HG03342 (cell line): ENCODE measurements around the gene GABRB3.

Source experiments
- ATAC-seq: cut with Tn5 transposase; IDR thresholded peaks from one replicate; pipeline ENCODE4 v1.9.1; 2021; ENCODE audit warnings: mild to moderate bottlenecking, moderate library complexity; ENCODE audit not compliant: unreplicated experiment

The GABRB3 gene

DNA sequence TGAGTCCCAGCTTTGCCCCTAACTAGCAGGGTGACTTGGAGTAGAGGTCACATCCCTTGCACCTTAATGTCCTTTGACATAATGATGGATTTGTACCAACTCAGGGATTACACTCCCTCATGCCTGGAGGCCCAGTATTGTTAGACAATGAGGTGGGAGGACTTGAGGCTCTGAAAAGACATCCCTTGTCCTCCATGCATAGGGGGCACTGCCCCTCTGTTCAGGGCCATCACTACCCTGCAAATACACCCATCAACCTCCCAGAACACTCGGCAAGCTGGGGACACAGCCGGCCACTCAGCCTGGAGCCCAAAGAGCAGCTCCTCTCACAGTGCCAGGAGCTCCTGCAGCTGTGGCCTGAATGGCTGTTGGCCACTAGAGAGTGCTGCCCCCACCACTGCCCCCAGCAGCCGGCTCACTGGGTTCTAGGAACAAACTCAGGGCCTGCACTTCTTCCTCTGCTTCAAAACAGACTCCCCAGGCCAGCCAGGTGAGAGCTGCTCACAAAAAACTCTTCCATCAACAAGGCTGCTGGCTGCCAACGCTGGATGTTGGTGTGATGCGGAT lies 90.2 kb downstream of the GABRB3 start:
- no peak for ATAC-seq

DNA sequence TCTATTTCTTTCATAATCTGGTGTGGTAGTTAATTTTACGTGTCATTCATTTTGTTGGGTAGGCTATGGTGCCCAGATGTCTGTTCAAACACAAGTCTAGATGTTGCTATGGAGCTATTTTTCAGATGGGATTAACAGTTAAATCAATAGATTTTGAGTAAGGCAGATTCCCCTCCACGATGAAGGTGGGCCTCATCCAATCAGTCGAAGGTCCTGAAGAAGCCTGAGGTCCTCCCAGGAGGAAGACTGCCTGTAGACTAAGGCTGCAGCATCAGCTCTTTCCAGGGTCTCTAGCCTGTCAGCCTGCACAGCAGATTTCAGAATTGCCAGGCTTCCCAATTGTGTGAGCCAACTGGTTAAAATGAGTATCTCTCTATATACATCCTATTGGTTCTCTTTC lies 92.9 kb downstream of the GABRB3 start:
- ATAC-seq: no peak

DNA sequence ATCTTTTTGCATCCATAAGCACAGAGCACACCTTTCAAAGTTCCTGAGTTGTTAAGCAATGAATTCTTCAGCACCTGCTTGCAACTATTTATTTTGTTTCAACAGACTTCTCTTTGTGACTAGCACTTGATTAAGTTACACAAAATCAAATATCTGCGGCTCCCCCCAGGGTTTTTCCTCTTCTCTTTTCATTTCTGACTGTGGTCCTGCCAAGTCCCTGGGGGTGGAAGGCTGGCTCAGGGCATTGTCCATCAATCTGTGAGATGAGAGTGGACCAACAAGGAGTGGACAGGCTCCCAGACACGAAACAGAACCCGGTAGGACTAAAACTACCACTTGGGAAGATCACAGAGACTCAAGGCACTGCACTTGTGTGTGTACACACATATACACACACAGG lies 96.8 kb downstream of the GABRB3 start:
- no peak for ATAC-seq

DNA sequence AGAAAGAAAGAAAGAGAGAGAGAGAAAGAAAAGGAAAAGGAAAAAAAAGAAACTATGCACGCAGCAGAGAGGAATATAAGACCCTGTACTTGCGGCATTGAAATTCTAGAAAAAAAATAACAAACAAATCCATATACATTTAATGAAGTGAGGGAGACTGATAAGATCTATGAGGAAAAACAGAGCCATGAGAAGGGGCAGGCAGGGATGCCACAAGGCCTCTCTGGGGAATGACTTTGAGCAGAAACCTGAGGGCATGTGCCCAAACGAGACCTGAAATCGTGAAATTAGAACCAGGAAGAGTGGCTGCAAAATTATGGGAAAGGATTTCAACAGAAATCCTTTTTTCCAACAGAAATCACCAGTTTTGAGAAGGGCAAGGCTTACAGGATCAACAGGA lies 98.4 kb downstream of the GABRB3 start:
- ATAC-seq: no peak

- ATAC-seq: no peak
Measured at GRCh38 chr15:26673445-26673844, 99.4 kb downstream of the GABRB3 start.

- no peak for ATAC-seq
Measured at GRCh38 chr15:26670116-26670515, 102.8 kb downstream of the GABRB3 start.

DNA sequence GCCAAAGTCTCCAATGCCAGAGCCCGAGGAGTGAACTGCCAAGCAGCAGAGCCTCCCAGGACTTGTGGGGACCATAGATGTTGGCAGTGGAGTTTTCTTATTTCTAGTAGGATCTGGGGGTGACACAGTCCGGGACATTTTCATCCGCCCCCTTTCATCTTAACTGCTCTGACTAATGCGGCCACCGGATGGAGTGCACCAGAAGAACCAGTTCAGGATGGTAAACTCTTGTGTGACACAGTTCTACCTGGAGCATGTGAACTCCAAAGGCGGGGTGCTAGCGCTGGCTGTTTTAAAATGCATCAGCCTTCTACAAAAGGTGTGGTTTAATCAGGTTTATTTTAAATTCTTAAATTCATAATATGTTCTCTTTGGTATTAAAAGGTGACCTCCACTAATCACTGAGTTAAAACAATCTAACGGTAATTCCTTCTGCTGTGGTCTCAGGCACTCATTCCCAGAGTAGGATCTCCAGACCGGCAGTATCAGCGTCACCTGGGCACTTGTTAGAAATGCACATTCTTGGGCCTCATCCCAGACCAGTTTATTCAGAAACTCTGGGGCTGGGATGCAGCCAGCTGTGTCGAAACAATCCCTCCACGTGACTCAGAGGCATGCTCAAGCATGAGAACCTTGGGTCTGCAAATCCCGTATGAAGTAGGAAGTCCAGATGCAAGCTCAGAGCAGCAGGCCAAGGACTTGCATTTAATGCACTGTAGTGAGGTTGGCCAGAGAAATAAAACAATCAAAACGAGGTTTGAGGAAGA lies 105.5 kb downstream of the GABRB3 start:
- ATAC-seq: no peak

DNA sequence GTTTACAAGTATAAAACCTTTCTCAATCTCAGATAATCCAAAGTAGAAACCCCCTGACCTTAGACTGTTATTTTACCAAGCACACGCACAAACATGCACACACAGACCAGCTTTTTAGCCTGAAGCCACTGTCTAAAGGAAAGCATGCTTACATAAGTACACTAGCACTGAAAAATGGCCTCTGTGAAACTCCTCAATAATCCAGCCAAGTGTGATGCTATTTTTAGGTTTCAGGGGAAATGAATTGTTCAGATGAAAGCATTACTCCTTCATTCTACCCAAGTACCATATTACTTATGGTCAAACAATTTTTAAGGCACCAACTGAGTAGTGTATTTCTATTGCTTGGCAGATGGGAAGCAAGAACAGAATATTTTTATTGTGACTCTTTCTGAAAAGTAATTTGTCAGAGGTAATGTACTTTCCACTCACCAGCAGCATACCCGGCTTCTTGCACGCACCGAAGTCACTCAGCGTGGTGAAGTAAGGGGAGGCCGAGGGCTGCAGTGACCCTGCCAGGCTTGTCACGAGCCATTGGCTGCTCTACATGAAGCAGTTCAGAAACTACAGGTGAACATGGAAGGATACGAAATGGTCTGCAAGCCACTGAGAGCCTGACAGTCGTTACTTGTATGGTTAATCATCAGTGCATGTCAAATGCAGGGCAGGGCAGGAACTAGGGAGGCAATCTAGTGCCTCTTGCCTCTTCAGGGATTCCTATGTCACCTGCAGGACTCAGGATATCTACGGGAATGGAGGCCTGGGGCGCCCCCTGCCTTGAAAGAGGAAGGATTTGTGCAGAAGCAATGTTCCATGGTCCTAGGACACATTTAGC lies 106.7 kb downstream of the GABRB3 start:
- ATAC-seq: no peak

DNA sequence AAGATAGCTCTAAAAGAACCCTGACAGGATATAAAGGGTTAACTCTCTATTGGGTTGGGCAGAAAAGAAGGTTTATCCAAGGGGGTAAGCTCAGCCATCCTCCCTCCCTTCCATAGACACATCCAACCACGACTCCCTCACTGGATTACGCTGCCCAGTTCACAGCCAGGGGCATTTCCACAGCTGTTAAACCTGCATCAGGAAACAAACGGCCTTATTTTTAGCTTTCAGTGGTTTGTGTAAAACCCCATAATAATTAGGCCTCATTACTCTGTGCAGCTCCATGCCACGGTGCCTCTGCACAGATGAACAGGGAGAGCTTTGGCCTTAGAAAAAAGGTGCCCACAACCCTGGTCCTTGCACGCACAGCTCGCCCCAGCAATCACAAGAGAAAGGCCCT lies 110.6 kb downstream of the GABRB3 start:
- ATAC-seq: no peak

GRCh38 chr15:26661748-26662147 lies 111.1 kb downstream of the GABRB3 start:
- ATAC-seq: no peak

DNA sequence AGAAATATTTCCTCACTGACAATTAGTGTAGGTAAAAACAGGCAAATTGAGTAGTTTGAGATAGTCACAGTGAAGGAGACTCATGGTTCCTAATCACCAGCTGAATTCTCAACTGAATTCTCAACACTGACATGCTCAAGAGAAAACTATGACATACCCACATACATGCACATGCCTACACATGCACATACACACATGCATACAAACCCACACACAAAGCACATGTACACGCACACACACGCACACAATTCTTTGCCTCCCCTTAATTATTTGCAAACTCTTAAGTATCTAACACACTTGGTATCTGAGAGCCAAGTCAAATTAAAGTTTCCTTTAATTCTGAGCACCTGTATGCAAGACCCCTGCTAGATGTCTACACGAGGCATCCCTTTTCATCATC lies 111.8 kb downstream of the GABRB3 start:
- no peak for ATAC-seq

- ATAC-seq: no peak
Measured at GRCh38 chr15:26660241-26660640, 112.6 kb downstream of the GABRB3 start.

DNA sequence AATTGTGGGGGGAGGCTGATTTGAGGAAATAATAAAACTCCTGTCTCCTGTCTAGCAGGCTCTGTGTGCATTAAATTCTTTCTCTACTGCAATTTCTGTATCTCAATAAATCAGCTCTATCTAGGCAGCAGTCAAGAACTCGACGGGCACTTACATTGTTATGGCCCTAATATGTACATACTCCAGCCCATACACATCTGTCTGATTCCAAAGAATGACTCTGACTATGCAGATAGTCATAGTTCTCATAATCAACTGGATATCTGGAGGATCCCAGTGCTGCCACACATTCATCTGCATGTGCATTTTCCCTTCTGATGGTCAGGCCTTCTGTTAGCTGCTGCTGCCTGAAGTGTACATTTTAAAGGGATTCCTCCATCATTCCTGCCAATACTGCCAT lies 114.6 kb downstream of the GABRB3 start:
- no peak for ATAC-seq

DNA sequence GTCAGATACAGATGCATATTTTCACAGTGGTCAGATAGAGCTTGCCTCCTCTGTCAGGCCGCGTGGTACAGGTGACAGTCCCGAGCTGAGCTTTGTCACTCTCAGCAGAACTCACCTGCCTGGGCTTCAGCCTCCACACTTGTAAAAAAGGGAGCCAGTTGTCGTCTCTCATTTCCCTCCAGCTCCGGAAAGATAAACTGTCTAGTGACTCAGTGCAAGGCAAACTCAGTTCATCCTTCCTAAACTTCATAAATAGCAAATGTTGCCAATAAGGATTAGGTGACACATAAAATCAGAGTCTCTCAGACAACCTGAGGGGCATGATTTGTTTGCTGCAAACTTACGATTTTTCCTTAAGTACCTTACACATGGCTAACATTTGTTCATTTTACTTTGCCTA lies 116.8 kb downstream of the GABRB3 start:
- ATAC-seq: no peak

DNA sequence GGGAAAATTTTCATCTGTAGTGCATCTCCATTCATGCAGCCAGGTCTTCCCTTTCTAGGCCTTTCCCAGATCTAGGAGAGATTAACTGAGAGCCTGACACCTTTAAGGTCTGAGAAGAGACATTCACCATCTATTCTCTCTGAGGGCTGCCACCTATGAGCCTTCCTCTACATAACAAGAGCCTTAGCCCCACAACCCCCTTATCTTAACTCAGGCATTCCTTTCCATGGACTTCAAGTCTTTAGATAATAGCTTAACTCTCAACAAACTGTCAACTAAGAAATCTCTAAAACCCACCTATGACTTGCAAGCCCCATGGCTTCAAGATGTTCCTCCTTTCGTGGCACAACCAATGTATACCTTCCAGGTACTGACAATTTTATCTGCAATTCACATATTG lies 121.0 kb downstream of the GABRB3 start:
- ATAC-seq: no peak

GRCh38 chr15:26648676-26649075 lies 124.2 kb downstream of the GABRB3 start:
- ATAC-seq: no peak

- ATAC-seq: no peak
Measured at GRCh38 chr15:26644948-26645347, 127.9 kb downstream of the GABRB3 start.

- no peak for ATAC-seq
Measured at GRCh38 chr15:26641144-26641543, 131.7 kb downstream of the GABRB3 start.

DNA sequence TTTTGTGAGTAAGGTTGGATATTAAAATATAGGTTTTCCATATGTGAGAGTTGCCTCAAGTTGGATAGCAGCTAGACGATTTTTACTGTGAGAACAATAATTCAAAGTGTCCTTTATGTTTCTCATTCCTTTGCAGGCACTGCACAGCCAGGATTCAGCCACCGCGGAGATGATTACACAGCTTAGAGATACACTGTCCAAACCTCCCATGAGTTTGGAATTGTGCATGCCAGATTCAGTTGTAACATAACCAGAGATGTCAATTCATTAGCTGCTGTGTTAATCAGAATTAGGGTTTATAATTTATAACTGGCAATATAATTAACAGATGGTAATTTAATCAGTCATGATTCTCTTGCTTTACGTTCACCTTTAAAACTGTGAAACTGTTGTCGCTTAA lies 132.3 kb downstream of the GABRB3 start:
- no peak for ATAC-seq

DNA sequence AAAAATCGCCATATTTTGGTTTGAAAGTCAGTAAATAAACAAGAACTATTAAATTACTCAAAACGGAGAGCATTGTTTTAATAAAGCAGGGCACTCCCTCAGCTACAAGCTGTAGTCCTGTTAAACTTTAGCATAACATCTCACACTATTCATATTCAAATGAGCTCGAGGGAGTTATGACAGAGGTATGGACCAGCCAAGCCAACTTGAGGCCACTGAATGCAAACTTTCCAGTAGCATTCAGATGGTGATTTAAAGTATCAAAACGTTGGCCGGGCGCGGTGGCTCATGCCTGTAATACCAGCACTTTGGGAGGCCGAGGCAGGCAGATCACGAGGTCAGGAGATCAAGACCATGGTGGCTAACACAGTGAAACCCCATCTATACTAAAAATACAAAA lies 132.9 kb downstream of the GABRB3 start:
- no peak for ATAC-seq

DNA sequence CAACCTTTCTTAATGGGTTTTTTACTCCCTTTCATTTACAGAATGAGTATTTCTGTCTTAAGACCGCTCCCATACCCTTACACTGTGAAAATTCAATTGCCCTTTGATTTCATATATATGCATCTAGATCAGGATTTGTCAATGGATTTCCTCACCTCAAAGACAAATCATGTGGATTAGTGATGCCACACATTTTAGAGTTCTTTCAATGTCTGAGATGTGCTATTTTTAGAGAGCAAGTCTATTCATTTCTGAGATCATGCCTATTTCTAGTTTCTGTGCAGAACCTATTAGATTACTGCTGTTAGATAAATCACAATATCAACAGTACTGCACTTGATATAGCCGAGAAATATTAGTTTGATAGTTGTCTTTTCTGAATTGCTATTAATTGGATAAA lies 137.3 kb downstream of the GABRB3 start:
- ATAC-seq: no peak

DNA sequence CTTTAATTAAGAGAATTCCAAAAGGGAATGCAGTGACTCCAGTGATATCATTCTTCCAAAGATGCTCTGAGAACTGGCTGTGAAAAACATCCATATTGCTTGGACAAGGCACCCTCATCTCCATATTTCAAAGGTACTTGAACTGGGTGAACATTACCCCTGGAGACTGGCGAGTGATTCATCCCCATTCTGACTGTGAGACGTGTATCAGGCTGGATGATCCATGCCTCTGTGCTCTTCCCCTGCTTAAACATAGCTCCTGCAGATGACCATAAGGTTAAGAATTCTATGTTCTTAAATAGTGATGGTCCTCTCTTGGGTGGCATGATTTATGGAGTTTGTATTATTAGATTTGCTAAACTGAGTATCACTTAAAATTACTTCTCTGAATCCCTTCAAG lies 137.8 kb downstream of the GABRB3 start:
- ATAC-seq: no peak
